ENCODE results near the gene SH2B3.

DNA sequence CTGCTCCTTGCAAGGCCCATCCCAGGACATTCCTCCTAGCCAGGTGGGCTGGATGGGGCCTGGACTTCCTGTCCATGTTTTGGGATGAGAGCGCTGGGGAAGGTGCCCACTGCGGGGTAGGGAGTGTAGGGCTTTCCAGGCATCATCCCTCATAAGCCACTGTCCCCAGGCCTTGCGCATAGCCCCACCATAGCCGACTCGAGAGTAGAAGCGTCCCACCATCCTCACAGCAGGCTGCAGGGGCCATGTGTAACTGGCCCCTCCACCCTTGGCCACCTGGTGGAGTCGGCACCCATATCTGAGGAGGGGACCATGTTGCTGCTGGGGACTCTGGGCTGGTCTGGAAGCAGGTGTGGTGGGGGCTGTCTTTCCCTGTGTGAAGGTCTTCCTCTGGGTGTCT is 30.5 kb downstream of the SH2B3 start:
- TF ChIP-seq, protein P1, sequence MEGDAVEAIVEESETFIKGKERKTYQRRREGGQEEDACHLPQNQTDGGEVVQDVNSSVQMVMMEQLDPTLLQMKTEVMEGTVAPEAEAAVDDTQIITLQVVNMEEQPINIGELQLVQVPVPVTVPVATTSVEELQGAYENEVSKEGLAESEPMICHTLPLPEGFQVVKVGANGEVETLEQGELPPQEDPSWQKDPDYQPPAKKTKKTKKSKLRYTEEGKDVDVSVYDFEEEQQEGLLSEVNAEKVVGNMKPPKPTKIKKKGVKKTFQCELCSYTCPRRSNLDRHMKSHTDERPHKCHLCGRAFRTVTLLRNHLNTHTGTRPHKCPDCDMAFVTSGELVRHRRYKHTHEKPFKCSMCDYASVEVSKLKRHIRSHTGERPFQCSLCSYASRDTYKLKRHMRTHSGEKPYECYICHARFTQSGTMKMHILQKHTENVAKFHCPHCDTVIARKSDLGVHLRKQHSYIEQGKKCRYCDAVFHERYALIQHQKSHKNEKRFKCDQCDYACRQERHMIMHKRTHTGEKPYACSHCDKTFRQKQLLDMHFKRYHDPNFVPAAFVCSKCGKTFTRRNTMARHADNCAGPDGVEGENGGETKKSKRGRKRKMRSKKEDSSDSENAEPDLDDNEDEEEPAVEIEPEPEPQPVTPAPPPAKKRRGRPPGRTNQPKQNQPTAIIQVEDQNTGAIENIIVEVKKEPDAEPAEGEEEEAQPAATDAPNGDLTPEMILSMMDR (conservative IDR thresholded peaks at IDR 0.05): no peak
- TF ChIP-seq ZFX (IDR thresholded peaks at IDR 0.05): no peak
